HG03378 (cell line): Measurements from ENCODE around the gene PARVG.

Source experiments
- ATAC-seq: cut with Tn5 transposase; IDR thresholded peaks from one replicate; pipeline ENCODE4 v1.9.1; 2021; ENCODE audit warnings: mild to moderate bottlenecking, moderate library complexity; ENCODE audit not compliant: unreplicated experiment

PARVG gene

DNA sequence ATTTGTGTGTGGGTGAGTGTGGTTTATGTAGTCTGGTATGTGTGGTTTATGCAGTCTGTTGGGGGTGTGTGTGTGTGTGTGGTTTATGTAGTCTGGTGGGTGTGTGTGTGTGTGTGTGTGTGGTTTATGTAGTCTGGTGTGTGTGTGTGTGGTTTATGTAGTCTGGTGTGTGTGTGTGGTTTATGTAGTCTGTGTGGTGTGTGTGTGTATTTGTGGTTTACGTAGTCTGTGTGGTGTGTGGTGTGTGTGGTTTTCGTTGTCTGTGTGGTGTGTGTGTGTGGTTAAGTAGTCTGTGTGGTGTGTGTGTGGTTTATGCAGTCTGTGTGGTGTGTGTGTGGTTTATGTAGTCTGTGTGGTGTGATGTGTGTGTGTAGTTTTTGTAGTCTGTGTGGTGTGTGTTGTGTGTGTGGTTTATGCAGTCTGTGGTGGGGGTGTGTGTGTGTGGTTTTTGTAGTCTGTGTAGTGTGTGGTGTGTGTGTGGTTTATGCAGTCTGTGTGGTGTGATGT lies 26.2 kb upstream of the PARVG start:
- ATAC-seq, result no peak

DNA sequence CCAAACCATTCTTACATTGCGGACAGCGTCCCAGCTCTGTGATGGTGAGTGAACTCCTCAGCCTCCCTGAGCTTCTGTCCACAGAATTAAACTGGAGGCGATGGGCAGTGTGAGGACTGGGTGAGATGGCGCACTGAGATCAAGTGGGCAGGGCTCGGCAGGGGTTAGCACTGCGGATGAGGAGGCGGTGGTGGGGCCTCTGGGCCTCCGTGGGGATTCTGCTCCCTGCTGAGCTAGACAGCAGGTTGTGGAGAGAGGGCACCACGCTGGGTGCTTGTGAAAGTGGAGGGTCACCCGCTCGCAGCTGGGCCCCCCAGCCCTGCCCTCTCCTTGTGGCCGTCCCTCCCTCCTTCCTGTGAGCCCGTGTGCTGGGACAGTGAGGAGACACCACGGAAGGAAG lies 25.6 kb upstream of the PARVG start:
- no peak for ATAC-seq

DNA sequence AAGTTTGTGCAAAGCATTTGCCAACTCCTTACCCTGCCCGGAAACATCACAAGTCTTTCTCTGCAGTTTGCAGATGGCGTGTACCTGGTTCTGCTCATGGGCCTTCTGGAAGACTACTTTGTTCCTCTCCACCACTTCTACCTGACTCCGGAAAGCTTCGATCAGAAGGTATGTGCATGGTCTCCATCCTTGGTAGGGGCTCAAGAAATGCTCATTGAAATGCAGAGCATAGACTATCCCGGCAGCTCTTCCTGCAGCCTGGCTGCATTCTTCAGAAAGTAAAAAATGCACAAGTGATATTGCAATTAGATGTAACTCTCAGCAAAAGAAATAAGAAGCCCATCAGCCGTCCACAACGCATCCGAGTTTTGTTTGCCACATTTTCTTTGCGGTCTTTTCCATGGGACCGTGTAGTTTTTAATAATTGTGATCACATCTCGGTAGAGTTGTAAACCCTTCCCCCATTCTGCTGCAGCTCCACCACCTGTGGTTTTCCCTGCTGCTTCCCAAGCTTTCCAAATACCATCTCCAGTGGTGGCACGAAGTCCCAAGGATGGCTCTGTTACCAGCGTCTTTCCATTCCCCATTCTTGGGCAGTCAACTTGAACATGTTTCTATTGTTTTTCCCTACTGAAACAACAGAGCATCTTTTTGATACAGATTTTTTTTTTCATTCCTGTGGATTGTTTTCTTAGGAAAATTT lies 22.7 kb upstream of the PARVG start:
- ATAC-seq, result no peak

DNA sequence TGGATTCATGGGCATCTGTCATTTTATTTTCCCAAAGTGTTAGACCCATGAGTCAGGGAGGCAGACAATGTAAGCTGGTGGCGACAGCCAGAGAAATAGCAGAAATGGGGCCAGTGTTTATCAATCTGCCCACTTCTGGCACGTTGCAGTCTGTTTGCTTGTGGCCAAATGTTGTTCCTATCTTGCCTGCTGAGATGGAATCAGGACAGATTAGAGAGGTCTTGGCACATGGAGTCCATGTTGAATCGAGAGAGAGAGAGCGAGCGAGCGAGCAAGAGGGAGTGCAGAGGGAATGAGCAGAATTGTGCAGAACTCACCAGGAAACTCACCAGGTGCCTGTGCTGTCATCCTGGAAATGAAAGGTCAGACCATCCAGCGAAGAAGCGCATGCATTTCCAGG lies 21.9 kb upstream of the PARVG start:
- ATAC-seq, result no peak

DNA sequence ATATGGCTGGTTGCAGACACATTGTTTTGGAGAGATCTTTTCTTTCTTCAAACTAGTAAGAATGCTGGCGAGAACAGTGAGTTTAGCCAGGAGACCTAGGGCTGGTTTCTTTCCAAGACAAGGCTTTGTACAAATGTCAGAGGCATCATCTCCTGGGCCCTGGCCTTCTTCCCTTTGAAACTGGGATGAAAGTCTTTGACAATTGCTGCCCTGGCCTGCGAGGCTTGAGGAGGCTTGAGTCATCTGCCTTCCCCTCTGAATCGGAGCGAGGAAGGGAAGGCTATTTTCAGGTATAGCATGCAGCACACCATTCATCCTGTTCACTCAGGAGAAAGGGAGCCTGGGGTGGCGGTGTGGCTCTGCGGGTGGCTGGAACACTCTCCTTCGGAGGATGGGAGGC lies 21.5 kb upstream of the PARVG start:
- ATAC-seq, result no peak

DNA sequence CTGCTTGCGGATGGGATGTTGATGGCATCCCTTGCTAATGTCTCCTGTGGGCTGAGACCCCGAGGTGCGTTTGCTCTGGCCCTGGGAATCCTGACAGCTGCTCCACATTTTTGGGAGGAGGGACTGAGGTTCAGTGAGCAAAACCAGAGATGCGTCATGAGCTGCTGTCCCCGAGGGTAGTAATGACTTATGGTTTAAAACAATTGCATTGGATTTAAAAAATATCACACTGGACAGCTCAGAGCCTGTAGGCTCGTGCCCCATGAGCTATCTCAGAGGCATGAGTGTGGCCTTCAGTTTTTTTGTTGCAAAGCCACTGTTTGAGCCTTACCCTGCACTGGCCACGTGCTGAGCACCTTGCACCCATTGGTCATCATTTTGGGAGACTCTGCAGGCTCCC lies 20.9 kb upstream of the PARVG start:
- no peak for ATAC-seq

DNA sequence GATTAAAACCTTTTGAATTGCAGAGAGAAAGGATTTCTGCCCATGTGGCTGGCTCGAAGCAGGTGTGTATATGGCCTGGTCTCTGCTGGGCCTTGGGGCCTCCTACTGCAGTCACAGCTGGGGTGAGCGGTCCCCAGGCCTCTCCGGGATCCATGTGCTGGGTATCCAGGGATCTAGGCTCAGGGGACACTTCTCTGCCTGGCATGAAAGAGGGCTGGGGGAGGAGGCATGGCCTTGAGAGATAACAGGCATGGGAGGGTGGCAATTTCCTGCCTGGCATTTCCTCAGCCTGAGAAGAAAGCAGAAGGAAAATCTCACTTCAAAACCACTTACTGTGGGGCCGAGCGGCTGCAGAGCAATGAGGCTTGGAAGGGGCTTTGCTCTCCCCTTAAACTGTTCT lies 20.3 kb upstream of the PARVG start:
- no peak for ATAC-seq

DNA sequence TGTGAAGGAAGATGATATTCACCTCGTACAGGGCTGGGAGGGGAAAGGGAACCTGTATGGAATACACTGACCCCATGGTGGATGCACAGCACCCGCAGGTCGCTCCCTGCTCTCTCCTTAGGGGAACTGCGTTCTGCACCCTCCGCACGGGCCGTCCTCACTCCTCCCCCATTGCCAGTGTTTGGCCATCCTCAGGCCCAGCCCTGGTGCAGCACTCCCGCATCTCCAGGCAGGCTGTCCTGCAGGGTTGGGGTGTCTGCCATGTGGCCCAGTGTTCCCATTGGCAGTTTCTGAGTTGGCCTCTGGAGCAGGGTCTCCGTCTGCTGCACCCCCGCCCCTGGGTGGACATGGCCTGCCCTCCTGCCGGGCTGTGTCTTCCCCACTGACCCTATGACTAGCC lies 19.1 kb upstream of the PARVG start:
- no peak for ATAC-seq

DNA sequence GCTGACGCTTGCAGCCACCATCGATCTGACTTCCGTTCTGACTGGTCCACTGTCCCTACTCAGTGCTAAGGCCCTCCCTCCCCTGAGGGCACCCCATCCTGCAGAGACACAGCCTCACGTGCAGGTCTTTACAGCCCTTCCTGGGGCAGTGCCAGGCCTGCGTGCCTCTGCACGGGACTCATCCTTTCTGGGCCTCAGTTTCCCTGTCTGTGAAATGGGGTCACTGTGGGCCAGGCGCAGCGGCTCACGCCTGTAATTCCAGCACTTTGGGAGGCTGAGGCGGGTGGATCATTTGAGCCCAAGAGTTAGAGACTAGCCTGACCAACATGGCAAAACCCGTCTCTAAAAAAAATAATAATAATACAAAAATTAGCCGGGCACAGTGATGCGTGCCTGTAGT lies 17.8 kb upstream of the PARVG start:
- no peak for ATAC-seq

DNA sequence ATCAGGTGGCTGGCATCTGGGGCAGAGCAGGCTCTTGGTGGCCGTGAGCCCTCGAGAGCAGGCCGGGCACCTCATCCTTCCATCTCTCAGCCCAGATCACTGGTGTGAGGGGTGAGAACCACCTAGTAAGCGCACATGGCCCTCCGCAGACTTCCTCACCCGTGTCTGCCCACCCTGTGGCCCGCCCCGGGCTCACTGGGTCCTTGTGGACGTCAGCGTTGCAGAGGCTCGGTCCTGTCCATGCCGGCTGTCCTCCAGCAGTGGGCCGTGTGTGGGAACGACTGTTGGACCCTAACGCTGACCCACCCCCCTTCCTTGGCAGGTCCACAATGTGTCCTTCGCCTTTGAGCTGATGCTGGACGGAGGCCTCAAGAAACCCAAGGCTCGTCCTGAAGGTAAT lies 17.2 kb upstream of the PARVG start:
- ATAC-seq, result no peak

DNA sequence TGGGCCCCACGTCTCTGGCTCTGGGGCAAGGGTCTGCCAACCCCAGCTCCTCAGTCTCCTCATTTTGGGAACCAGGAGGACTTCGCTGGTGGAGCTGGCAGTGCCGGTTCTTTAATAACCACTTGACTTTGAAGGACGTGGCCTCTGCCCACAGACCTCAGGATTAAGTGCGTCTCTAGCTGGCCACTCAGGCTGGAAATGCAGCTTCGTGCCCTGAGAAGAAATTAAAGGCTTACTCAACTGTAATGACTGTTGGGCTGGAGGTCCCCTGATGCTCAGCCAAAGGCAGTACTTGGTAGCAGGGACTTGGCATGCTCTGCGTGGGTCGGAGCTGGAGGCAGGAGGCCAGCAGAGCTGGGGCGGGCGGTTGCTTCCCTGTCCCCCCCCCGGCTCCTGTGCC lies 16.7 kb upstream of the PARVG start:
- no peak for ATAC-seq

DNA sequence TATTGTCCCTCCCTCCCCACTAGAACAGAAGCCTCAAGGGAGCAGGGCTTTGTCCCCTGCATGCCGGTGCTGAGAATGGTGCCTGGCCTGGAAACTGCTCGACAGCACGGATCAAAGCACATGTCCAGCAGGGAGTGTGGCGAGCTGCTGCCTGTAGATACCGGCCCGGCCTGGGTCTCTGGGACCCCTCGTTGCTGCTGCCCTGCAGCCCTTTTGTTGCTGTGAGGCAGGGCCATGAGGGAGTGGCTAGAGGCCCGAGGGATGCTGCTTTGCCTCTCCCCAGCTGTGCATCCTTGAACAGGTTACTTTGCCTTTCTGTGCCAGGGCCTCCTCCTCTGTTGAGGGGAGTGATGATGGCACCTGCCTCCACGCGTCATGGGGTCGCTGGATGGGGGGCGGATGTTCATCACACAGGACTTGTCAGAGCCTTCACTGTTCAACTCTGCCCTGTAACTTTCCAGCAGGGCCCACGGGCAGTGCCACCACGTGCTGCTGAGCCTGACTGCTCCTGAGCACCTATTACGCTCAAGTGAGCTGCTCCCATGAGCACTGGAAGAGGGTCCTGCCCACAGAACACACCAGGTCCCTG lies 15.3 kb upstream of the PARVG start:
- no peak for ATAC-seq

DNA sequence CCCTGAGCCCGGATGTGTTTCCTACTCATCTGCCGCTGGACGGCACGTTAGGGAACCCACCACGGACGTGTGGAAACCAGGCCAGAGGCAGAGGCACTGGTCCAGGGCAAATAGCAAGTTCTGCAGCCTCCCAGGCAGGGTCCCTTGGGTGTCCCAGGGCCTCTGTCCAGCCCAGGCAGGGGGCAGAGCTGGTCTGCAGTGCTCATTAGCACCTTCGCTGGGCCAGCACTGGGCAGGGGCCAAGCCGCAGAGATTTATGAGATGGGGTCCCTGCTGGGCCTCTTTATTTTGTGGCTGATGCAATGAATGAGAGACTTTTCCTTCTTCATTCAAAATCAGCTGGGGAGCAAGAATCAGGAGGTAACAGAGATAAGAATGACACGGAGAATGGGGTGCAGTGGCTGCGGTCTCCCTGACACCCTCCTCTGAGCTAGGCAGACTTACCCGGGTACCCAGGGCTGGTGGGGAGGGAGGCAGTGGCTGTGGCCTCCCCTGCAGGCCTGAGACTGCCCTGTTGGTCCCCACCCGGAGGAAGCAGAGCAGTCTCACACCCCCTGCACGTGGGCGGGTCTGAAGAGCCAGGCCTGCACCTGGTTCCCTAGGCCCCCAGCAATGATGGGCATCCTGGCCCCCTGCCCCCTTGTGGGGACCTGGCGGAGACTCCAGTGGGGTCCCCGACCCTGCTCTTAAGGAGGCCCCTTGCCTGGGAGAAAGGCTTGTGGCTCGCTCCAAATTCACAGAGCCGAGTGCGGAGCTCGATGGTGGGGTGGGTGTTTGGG lies 14.0 kb upstream of the PARVG start:
- no peak for ATAC-seq

DNA sequence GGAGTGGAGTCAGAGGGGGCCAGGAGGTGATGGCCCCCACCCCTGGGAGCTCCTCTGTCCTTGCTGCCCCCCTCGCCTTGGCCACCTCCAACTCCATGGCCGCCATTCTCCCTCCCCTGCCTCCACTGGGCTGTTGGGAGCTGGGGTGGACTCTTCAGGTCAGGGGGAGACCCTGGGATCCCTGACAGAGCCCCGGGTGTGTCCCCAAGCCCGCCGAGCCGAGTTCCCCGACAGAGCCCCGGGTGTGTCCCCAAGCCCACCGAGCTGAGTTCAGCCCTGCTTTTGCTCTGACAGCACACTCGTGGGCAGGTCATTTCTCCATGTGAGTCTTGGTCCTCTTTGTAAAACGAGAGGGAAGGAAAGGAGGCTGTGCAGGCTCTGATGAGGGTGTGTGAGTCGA lies 13.2 kb upstream of the PARVG start:
- ATAC-seq, result no peak

DNA sequence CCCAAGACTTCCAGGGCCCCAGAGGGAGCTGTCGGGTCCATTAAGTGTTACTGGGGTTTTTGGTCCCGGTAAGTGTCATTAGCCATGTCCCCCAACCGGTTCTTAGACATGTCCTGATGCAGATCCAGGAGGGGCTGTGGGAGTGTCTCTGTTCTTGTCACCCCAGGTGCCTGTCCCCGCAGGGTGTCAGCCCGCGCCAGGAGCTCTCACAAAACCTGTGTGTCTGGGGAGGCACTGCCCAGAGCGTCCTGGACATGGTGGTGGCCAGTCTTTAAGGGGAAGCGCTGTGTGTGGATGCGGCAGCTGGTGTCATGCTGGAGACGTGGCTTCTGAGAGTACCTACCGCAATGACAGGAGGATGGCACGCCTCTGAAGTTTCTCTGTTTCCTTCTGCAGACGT lies 12.5 kb upstream of the PARVG start:
- no peak for ATAC-seq

DNA sequence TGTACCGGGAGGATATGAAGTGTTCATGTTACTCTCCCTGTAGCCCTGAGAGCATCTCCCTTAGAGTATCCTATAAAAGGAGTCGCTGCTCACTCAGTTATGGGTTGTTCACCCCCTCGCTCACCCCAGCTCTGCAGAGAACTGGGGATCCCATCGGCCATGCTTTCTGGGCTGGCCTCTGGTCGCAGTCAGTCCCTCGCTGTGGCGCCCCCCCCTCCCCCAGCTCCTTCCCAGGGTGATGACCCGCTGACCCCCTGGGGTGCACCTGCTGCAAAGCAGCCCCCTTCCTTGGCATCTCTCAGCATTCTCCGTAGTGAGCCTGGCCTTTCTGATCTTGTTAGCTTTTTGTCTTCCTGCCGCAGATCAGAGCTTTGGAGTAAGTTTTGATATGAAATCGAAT lies 10.3 kb upstream of the PARVG start:
- ATAC-seq, result no peak

DNA sequence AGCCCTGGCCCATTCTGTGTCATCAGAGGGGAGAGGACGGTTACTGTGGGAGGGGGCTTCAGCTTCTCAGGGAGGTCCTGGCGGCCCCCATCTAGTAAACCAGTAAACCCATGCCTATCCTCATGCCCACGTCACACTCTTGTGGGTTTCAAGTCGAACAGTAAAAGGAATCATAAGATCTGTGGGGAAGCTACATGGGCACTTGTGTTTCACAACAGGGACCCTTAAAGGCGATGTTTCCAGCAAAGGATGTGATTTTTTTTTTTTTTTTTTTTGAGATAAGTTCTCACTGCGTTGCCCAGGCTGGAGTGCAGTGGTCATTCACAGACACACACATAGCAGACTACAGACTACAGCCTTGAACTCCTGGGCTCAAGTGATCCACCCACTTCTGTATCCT lies 9.2 kb upstream of the PARVG start:
- ATAC-seq, result no peak

DNA sequence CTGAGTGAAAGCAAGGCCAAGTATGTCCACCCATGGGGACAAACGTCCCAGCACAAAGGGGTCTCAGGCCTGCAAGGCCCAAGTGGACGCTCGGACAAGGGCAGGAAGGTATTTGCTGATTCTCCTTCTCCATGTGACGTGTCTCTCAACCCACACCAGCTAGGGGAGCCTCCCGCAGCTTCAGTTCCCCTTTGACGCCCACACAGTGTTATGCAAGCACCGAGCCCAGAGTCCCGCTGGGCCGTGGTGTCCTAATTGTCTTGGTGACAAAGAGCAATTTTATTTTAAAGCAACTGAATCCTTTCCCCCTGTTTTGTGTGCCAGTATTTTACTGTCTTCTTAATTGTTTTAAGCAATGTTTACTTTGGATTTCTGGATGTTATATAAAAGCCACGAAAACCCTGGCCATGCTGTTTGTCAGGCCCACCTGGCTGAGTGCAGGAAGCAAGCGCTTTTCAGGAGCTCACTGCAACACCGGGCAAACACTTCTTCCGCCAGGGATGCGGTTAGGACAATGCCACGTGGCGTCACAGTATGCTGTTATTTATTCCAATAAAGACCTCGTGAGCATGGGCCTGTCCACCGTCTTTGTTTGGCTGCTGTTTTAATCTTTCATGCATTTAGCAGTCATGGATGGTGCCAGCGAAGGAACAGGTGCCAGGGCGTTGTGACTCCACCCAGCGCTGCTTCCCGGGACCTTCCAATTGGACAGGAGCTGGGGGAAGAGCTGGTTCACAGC lies 8.2 kb upstream of the PARVG start:
- ATAC-seq, result no peak

DNA sequence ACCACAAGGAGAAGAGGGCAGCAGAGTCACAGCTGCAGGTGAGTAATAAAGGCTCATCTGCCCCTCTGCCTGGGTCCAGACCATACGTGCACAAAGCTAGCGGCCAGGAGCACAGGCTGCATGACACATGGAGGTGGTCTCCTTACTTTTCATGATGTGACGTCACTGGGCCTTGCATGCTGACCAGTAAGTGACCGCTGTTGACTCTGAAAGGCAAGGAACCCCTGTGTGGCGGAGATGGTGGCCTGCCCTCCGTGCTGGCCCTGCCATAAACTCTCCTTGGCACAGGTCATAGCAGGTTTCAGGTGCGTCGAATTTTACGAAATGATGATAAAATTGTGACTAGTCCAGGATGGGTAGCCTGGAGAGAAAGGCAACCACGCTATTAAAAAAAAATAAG lies 7.6 kb upstream of the PARVG start:
- no peak for ATAC-seq

DNA sequence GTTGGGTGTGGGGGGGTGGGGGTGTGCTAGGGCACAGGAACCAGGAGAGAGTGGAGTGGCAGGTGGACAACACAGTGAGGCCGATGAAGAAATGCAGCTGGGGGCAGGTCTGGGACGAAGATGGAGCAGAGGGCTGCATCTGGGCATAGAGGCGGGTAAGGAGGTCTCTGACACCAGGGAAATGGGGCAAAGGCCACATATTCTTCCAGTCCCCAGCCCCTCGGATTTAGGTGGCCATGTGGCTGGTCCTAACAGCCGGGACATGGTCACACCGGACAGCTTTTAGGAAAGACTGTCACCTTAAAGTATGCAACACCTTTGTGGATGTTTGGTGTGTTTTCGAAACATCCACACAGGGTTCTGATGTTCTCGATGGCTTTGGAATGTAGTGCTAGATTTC lies 5.0 kb upstream of the PARVG start:
- ATAC-seq, result no peak

DNA sequence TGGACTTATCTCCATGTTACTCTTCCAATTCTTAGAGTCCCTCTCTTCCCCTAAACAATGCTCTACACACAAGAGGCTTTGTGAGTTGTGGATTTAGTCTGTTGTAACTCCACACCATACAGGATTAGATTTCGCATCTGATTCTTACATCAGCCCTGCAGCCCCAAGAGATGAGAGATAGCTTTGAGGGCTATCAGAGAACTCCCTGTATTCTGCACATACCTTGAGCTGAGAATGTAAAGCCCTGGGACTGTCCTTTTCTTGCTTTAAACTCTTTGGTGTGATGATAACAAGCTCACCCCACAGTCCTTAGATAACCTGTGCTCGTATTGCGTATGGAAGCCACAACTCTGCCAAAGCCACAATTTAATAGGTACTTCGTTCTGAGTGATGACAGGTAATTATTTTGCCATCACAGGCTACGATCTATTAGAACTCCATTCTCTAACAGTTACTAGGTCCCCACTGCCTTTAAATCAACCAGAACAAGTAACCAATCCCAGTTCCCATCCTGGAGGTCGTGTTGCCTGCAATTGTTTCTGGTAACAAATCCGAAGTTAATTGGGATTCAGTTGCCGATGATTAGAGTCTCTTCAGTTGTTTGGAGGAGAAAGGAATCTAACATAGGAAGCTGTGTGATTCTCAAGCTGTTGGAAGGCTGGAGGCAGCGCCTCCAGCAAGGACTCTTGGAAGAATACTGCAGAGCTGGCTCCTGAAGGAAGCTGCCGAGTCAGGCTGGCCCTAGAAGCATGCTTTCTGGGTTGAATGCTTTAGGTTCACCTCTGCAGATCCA lies 1.3 kb upstream of the PARVG start:
- ATAC-seq, result no peak
